Caco-2 (cell line): ENCODE measurements around the gene NLRP11. TPM values are rescaled to one million over a fixed set of nuclear protein-coding genes. Genes with fewer than 3 reads are reported as not detected.

Experiments used
- BruUV-seq: library from RNA; stranded (reverse); fragments of 400-500 nt; replicated peaks from 2 replicates; lab custom pipeline; 2021; lab: Mats Ljungman, UMichigan
- CTCF ChIA-PET: fragments of 300-600 bp; sonication (Branson Sonifier 250); formaldehyde crosslinking; loops from one replicate; lab custom pipeline; 2022; ENCODE audit warnings: antibody characterized with exemption; lab: Charles Lee
- POLR2A ChIA-PET: fragments of 300-600 bp; sonication (Branson Sonifier 250); formaldehyde crosslinking; loops from one replicate; lab custom pipeline; 2022; ENCODE audit warnings: antibody characterized with exemption; lab: Charles Lee
- DNase-seq, 2 experiments: peaks; one replicate each; pipeline versions ENCODE4 v3.0.0 to v3.0.0-alpha.2; 2020 to 2022
- H3K27me3 ChIP-seq: replicated peaks from 2 replicates; pipeline ENCODE4 v1.6.0; 2011; ENCODE audit warnings: low read length; ENCODE audit not compliant: control insufficient read depth, insufficient read depth
- H3K36me3 ChIP-seq: 2 replicates; pipeline ENCODE4 v1.5.1; 2011; ENCODE audit warnings: low read length; ENCODE audit not compliant: control insufficient read depth, insufficient read depth
- H3K4me1 ChIP-seq: fragments of 250-450 bp; sonication (Bioruptor Pico); 2 replicates; pipeline ENCODE4 v1.5.1; 2020; ENCODE audit warnings: mild to moderate bottlenecking
- H3K4me3 ChIP-seq: 2 replicates; pipeline ENCODE4 v1.5.1; 2011; ENCODE audit warnings: low read depth, mild to moderate bottlenecking, control low read depth, low read length
- H3K9me3 ChIP-seq: fragments of 250-450 bp; sonication (Bioruptor Pico); 2 replicates; pipeline ENCODE4 v1.5.1; 2020; ENCODE audit warnings: mild to moderate bottlenecking, moderate library complexity
- H3K27ac Mint-ChIP-seq: one replicate; pipeline ENCODE4 v1.8.0; 2022; ENCODE audit warnings: mixed read lengths; ENCODE audit not compliant: unreplicated experiment
- H3K27me3 Mint-ChIP-seq: one replicate; pipeline ENCODE4 v1.8.0; 2022; ENCODE audit warnings: mixed read lengths; ENCODE audit not compliant: insufficient read depth, unreplicated experiment
- H3K36me3 Mint-ChIP-seq: one replicate; pipeline ENCODE4 v1.8.0; 2022; ENCODE audit warnings: mild to moderate bottlenecking, mixed read lengths; ENCODE audit not compliant: insufficient read depth, unreplicated experiment
- H3K4me1 Mint-ChIP-seq: one replicate; pipeline ENCODE4 v1.8.0; 2022; ENCODE audit warnings: low read depth, mixed read lengths; ENCODE audit not compliant: unreplicated experiment
- H3K4me3 Mint-ChIP-seq: one replicate; pipeline ENCODE4 v1.8.0; 2022; ENCODE audit warnings: mild to moderate bottlenecking, moderate library complexity, mixed read lengths; ENCODE audit not compliant: unreplicated experiment
- H3K9me3 Mint-ChIP-seq: one replicate; pipeline ENCODE4 v1.8.0; 2022; ENCODE audit warnings: mixed read lengths; ENCODE audit not compliant: unreplicated experiment
- intact Hi-C: fragments of 100-400 bp; cut with micrococcal nuclease; formaldehyde crosslinking; loops from one replicate; pipeline ENCODE4 v1.10.0; 2022; ENCODE audit not compliant: unreplicated experiment
- total RNA-seq: library from RNA; stranded (reverse); gene quantifications from 2 replicates; pipeline ENCODE4 v1.2.3, GENCODE V29; 2022
- TF ChIP-seq, protein P1 (sequence below), 2 experiments: fragments of 200-600 bp in 1 of 2; IDR thresholded peaks; 1 replicate in 1 of 2; 2 replicates in 1 of 2; pipeline versions ENCODE4 v1.5.1 to v1.8.0; 2011 to 2022; ENCODE audit warnings: antibody characterized with exemption in 1 of 2, control low read depth in 1 of 2, inconsistent platforms in 1 of 2, low read depth in 1 of 2, low read length in 1 of 2, mild to moderate bottlenecking in 1 of 2, moderate library complexity in 1 of 2; ENCODE audit not compliant: insufficient read depth in 1 of 2, severe bottlenecking in 1 of 2, unreplicated experiment in 1 of 2

NLRP11 gene
- total RNA-seq, 1 experiment from 2014 or later: 0.43 TPM

DNA sequence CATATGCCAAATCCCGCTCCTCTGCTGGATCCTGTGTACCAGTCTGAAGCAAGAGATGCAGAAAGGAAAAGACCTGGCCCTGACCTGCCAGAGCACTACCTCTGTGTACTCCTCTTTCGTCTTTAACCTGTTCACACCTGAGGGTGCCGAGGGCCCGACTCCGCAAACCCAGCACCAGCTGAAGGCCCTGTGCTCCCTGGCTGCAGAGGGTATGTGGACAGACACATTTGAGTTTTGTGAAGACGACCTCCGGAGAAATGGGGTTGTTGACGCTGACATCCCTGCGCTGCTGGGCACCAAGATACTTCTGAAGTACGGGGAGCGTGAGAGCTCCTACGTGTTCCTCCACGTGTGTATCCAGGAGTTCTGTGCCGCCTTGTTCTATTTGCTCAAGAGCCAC, 26.6 kb upstream of the NLRP11 start:
- H3K9me3 Mint-ChIP-seq: peaks cover 8% of the 10 kb centered on the region

DNA sequence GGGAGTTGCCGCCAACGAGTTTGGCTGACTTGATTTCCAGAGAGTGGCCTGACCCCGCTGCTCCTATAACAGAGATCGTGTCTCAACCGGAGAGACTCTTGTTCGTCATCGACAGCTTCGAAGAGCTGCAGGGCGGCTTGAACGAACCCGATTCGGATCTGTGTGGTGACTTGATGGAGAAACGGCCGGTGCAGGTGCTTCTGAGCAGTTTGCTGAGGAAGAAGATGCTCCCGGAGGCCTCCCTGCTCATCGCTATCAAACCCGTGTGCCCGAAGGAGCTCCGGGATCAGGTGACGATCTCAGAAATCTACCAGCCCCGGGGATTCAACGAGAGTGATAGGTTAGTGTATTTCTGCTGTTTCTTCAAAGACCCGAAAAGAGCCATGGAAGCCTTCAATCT, 26.2 kb upstream of the NLRP11 start:
- H3K4me3 ChIP-seq: no peak overlapping the region
- intact Hi-C loops: no loop called here
- Mint-ChIP-seq H3K9me3 (peaks cover 10% of the 10 kb centered on the region), H3K4me3 (no peak overlapping the region), H3K27me3 (peaks cover 9% of the 10 kb centered on the region), H3K27ac (no peak overlapping the region), H3K4me1 (no peaks in the 10 kb centered on the region), H3K36me3 (no peaks in the 10 kb centered on the region)
- DNase-seq: no peak
- no peaks in the 10 kb centered on the region for H3K36me3 ChIP-seq
- H3K4me1 ChIP-seq: no peaks in the 10 kb centered on the region
- no peaks in the 10 kb centered on the region for H3K9me3 ChIP-seq
- no TSS peak for BruUV-seq
- ChIA-PET POLR2A (no interaction called here), CTCF (no interaction called here)
- H3K27me3 ChIP-seq: no peaks in the 10 kb centered on the region; the same call in 1 of the 2 replicates
- TF ChIP-seq, protein P1, sequence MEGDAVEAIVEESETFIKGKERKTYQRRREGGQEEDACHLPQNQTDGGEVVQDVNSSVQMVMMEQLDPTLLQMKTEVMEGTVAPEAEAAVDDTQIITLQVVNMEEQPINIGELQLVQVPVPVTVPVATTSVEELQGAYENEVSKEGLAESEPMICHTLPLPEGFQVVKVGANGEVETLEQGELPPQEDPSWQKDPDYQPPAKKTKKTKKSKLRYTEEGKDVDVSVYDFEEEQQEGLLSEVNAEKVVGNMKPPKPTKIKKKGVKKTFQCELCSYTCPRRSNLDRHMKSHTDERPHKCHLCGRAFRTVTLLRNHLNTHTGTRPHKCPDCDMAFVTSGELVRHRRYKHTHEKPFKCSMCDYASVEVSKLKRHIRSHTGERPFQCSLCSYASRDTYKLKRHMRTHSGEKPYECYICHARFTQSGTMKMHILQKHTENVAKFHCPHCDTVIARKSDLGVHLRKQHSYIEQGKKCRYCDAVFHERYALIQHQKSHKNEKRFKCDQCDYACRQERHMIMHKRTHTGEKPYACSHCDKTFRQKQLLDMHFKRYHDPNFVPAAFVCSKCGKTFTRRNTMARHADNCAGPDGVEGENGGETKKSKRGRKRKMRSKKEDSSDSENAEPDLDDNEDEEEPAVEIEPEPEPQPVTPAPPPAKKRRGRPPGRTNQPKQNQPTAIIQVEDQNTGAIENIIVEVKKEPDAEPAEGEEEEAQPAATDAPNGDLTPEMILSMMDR (IDR thresholded peaks at IDR 0.05; ENCODE audit: insufficient read depth in 1 of 2, low read depth in 1 of 2, low read length in 1 of 2, severe bottlenecking in 1 of 2, unreplicated experiment in 1 of 2): no peak

More for the DNA sequence above, 26.6 kb upstream of the NLRP11 start:
- intact Hi-C loops: no loop called here
- H3K36me3 ChIP-seq: no peaks in the 10 kb centered on the region
- POLR2A ChIA-PET: no interaction called here
- H3K4me3 Mint-ChIP-seq: no peak overlapping the region
- CTCF ChIA-PET: no interaction called here
- no peaks in the 10 kb centered on the region; the same call in 1 of the 2 replicates for H3K27me3 ChIP-seq
- no peak for DNase-seq
- no TSS peak for BruUV-seq
- H3K4me1 ChIP-seq: no peaks in the 10 kb centered on the region
- H3K9me3 ChIP-seq: no peaks in the 10 kb centered on the region
- H3K27me3 Mint-ChIP-seq: peaks cover 9% of the 10 kb centered on the region
- H3K4me3 ChIP-seq: no peak overlapping the region
- no peaks in the 10 kb centered on the region for H3K36me3 Mint-ChIP-seq
- TF ChIP-seq, protein P1 (IDR thresholded peaks at IDR 0.05; ENCODE audit: insufficient read depth in 1 of 2, low read depth in 1 of 2, low read length in 1 of 2, severe bottlenecking in 1 of 2, unreplicated experiment in 1 of 2): no peak
- no peak overlapping the region for H3K27ac Mint-ChIP-seq
- H3K4me1 Mint-ChIP-seq: no peaks in the 10 kb centered on the region

DNA sequence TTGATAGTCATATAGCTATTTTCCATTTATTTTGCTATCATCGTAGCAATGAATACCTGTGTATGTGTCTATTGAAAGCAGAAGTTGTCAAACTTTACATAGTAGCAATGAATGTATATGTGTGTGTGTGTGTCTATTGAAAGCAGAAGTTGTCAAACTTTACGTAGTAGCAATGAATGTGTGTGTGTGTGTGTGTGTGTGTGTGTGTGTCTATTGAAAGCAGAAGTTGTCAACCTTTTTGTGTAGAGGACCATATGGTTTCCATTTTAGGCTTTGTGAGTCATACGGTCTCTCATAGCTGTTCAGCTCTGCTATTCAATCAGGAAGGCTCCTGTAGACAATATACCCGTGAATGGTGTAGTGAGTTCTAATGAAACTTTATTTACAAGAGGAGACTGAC, 25.4 kb upstream of the NLRP11 start:
- DNase-seq: no peak
- no TSS peak for BruUV-seq
- Mint-ChIP-seq H3K36me3 (no peaks in the 10 kb centered on the region), H3K27ac (no peak overlapping the region), H3K27me3 (peaks cover 9% of the 10 kb centered on the region), H3K4me3 (no peak overlapping the region), H3K4me1 (no peaks in the 10 kb centered on the region), H3K9me3 (peaks cover 11% of the 10 kb centered on the region)
- no peaks in the 10 kb centered on the region for H3K4me1 ChIP-seq
- no peaks in the 10 kb centered on the region; the same call in 1 of the 2 replicates for H3K27me3 ChIP-seq
- H3K36me3 ChIP-seq: no peaks in the 10 kb centered on the region
- no peaks in the 10 kb centered on the region for H3K9me3 ChIP-seq
- POLR2A ChIA-PET: no interaction called here
- CTCF ChIA-PET: no interaction called here
- TF ChIP-seq, protein P1 (IDR thresholded peaks at IDR 0.05; ENCODE audit: insufficient read depth in 1 of 2, low read depth in 1 of 2, low read length in 1 of 2, severe bottlenecking in 1 of 2, unreplicated experiment in 1 of 2): no peak
- H3K4me3 ChIP-seq: no peak overlapping the region
- intact Hi-C loops: no loop called here
